Body of pancreas (tissue), 4 donors: Measurements from ENCODE around the gene SMIM29.
"Not testable (repeated sequence)": the region's sequence is repeated elsewhere in the genome, so short reads cannot be mapped to it uniquely, and the experiment has no call there.

Experiments used
- POLR2A ChIP-seq, 3 donors: fragments of 450-650 bp; IDR thresholded peaks; one replicate each; pipeline ENCODE4 v1.6.1; 2016; ENCODE audit warnings: antibody characterized with exemption in 3 of 3, mild to moderate bottlenecking in 2 of 3
- TF ChIP-seq, protein P1 (sequence below), 7 experiments: fragments of 450-650 bp in 4 of 7; fragments of 200-600 bp in 3 of 7; sonication (generic) in 3 of 7; IDR thresholded peaks; one replicate each; pipeline ENCODE4 v1.5.1; 2016 to 2019; ENCODE audit warnings: antibody characterized with exemption in 7 of 7

DNA sequence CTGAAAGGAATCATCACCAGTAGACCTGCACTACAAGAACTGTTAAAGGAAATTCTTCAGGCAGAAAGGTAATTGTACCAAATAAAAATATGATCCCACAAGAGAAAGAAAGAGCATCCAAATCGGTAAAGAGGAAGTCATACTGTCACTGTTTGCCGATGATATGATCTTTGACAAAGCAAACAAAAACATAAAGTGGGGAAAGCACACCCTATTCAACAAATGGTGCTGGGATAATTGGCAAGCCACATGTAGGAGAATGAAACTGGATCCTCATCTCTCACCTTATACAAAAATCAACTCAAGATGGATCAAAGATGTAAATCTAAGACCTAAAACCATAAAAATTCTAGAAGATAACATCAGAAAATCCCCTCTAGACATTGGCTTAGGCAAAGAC lies 3.6 kb upstream of the SMIM29 start:
- TF ChIP-seq, protein P1, sequence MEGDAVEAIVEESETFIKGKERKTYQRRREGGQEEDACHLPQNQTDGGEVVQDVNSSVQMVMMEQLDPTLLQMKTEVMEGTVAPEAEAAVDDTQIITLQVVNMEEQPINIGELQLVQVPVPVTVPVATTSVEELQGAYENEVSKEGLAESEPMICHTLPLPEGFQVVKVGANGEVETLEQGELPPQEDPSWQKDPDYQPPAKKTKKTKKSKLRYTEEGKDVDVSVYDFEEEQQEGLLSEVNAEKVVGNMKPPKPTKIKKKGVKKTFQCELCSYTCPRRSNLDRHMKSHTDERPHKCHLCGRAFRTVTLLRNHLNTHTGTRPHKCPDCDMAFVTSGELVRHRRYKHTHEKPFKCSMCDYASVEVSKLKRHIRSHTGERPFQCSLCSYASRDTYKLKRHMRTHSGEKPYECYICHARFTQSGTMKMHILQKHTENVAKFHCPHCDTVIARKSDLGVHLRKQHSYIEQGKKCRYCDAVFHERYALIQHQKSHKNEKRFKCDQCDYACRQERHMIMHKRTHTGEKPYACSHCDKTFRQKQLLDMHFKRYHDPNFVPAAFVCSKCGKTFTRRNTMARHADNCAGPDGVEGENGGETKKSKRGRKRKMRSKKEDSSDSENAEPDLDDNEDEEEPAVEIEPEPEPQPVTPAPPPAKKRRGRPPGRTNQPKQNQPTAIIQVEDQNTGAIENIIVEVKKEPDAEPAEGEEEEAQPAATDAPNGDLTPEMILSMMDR (IDR thresholded peaks at IDR 0.05): not testable (repeated sequence)
- TF ChIP-seq POLR2A (IDR thresholded peaks at IDR 0.05): not testable (repeated sequence)
